GM19240 (cell line): ENCODE measurements around the gene ING1.
"Not testable (repeated sequence)": the region's sequence is repeated elsewhere in the genome, so short reads cannot be mapped to it uniquely, and the experiment has no call there.

ENCODE experiments used
- DNase-seq: peaks from one replicate; pipeline ENCODE4 v3.0.0; 2011; ENCODE audit warnings: low spot score; ENCODE audit not compliant: insufficient read length

Gene ING1

GRCh38 chr13:110690516-110690915 is 23.0 kb upstream of the ING1 start:
- no peak for DNase-seq

GRCh38 chr13:110695774-110696173 is 17.7 kb upstream of the ING1 start:
- DNase-seq: not testable (repeated sequence)

- no peak for DNase-seq
Observed at GRCh38 chr13:110696776-110697175, 16.7 kb upstream of the ING1 start.

- DNase-seq: no peak
Observed at GRCh38 chr13:110697842-110698241, 15.7 kb upstream of the ING1 start.

- DNase-seq: no peak
Observed at GRCh38 chr13:110698689-110699088, 14.8 kb upstream of the ING1 start.

GRCh38 chr13:110699148-110700145 is 14.1 kb upstream of the ING1 start:
- no peak for DNase-seq

- no peak for DNase-seq
Observed at GRCh38 chr13:110700186-110700585, 13.3 kb upstream of the ING1 start.

GRCh38 chr13:110700641-110701040 is 12.9 kb upstream of the ING1 start:
- DNase-seq: no peak

GRCh38 chr13:110701061-110701460 is 12.4 kb upstream of the ING1 start:
- DNase-seq: not testable (repeated sequence)

GRCh38 chr13:110702089-110702488 is 11.4 kb upstream of the ING1 start:
- DNase-seq: no peak

- no peak for DNase-seq
Observed at GRCh38 chr13:110702591-110703526, 10.6 kb upstream of the ING1 start.

- no peak for DNase-seq
Observed at GRCh38 chr13:110705356-110705825, 8.1 kb upstream of the ING1 start.

GRCh38 chr13:110705826-110706569 is 7.5 kb upstream of the ING1 start, which contains the start of gene CARS2:
Gene CARS2 (minus strand): TSS chr13:110706116. CDS start chr13:110706093, 23 bp downstream.
- DNase-seq: peak; percentile 88

GRCh38 chr13:110706570-110707372 is 6.7 kb upstream of the ING1 start:
- no peak for DNase-seq

GRCh38 chr13:110712081-110712848 is 1.2 kb upstream of the ING1 start:
- peak; percentile 70 for DNase-seq

GRCh38 chr13:110712849-110713641 is 455 bp upstream of the ING1 start:
- DNase-seq: peak; percentile 68

- DNase-seq: no peak
Observed at GRCh38 chr13:110713981-110714796, 689 bp downstream of the ING1 start.
